ENCODE results near the gene HNF4A. TPM values are rescaled to one million over a fixed set of nuclear protein-coding genes. Genes with fewer than 3 reads are reported as not detected.

The HNF4A gene
- total and polyA plus RNA-seq, 2 donors (not counting 3 experiments of a cell fraction or from before 2014, with no cell fraction given) = not detected

DNA sequence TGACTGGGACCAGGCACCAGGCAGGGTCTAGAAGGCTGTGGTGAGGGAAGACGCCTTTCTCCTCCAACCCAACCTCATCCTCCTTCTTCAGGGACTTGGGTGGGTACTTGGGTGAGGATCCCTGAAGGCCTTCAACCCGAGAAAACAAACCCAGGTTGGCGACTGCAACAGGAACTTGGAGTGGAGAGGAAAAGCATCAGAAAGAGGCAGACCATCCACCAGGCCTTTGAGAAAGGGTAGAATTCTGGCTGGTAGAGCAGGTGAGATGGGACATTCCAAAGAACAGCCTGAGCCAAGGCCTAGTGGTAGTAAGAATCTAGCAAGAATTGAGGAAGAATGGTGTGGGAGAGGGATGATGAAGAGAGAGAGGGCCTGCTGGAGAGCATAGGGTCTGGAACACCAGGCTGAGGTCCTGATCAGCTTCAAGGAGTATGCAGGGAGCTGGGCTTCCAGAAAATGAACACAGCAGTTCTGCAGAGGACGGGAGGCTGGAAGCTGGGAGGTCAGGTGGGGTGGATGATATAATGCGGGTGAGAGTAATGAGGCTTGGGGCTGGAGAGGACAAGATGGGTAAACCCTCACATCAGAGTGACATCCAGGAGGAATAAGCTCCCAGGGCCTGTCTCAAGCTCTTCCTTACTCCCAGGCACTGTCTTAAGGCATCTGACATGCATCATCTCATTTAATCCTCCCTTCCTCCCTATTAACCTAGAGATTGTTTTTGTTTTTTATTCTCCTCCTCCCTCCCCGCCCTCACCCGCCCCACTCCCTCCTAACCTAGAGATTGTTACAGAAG lies 75.0 kb downstream of the HNF4A start:
- DNase-seq (ENCODE audit: low read depth, low spot score) (no peak), FAIRE-seq (no peak)
- peaks cover 2 to 3% of the 10 kb centered on the region in 2 experiments for H3K27me3 ChIP-seq (ENCODE audit: control insufficient read depth in 2 of 2, insufficient read depth in 2 of 2, low read length in 2 of 2)
- no peaks in the 10 kb centered on the region for H3K36me3 ChIP-seq (ENCODE audit: control insufficient read depth in 2 of 2, extremely low read depth in 1 of 2, insufficient read depth in 2 of 2, low read length in 2 of 2)
- BruUV-seq (replicated peaks) = no TSS peak
- no peak overlapping the region for H3K27ac ChIP-seq (ENCODE audit: insufficient read depth, low read depth, low read length)
- POLR2A ChIA-PET = no interaction called here
- no peaks in the 10 kb centered on the region for H3K9me1 ChIP-seq (replicated peaks; ENCODE audit: control insufficient read depth, extremely low read depth, insufficient read depth, low read length)
- H4K20me1 ChIP-seq (replicated peaks; ENCODE audit: control insufficient read depth, extremely low read depth, insufficient read depth, low read length) = no peaks in the 10 kb centered on the region
- H3K4me2 ChIP-seq (ENCODE audit: insufficient read depth, low read length) = no peak overlapping the region
- H3K9ac ChIP-seq (replicated peaks; ENCODE audit: extremely low read depth, insufficient read depth, low read length) = no peak overlapping the region
- no peaks in the 10 kb centered on the region for H3K4me1 ChIP-seq (ENCODE audit: control insufficient read depth, extremely low read depth, insufficient read depth, low read length)
- no peak overlapping the region for H2AFZ ChIP-seq (ENCODE audit: low read depth, low read length)
- no peaks in the 10 kb centered on the region for H3K79me2 ChIP-seq (ENCODE audit: control insufficient read depth, insufficient read depth, low read length)
- TF ChIP-seq JUN (IDR thresholded peaks at IDR 0.05; ENCODE audit: borderline replicate concordance, insufficient read depth, insufficient read length, low read depth) (no peak), GATA2 (IDR thresholded peaks at IDR 0.05; ENCODE audit: insufficient read depth, insufficient read length, low read depth, low read length) (no peak), MYC (IDR thresholded peaks at IDR 0.05; ENCODE audit: low read depth, low read length) (no peak), POLR2AphosphoS5 (IDR thresholded peaks at IDR 0.05; ENCODE audit: insufficient read depth, low read depth, low read length) (no peak)
- TF ChIP-seq, protein P1, sequence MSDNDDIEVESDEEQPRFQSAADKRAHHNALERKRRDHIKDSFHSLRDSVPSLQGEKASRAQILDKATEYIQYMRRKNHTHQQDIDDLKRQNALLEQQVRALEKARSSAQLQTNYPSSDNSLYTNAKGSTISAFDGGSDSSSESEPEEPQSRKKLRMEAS (IDR thresholded peaks at IDR 0.05; ENCODE audit: insufficient read depth, insufficient read length) = no peak
- CTCF ChIA-PET = no interaction called here
- intact Hi-C loops (cut with micrococcal nuclease) (no loop called here), dilution Hi-C loops (cut with MboI; ENCODE audit: extremely low pct_ligation_motif_present, low sequenced_read_pairs) (no loop called here)
- H3K9me3 ChIP-seq (replicated peaks; ENCODE audit: control insufficient read depth, insufficient read depth, low read length) = no peaks in the 10 kb centered on the region
- H3K4me3 ChIP-seq (replicated peaks in 1 of 3; ENCODE audit: insufficient read depth in 1 of 3, low read depth in 1 of 3, low read length in 3 of 3) = no peak overlapping the region

DNA sequence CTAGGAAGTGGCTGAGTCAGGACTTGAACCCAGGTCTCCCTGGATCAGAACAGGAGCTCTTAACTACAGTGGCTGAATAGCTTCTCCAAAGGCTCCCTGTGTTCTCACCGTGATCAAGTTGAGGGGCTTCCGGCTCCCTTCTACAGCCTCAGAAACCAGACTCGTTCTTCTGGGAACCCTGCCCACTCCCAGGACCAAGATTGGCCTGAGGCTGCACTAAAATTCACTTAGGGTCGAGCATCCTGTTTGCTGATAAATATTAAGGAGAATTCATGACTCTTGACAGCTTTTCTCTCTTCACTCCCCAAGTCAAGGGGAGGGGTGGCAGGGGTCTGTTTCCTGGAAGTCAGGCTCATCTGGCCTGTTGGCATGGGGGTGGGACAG lies 75.6 kb downstream of the HNF4A start:
- Histone ChIP-seq H3K36me3 (ENCODE audit: control insufficient read depth in 2 of 2, extremely low read depth in 1 of 2, insufficient read depth in 2 of 2, low read length in 2 of 2) (no peaks in the 10 kb centered on the region), H3K4me3 (replicated peaks in 1 of 3; ENCODE audit: insufficient read depth in 1 of 3, low read depth in 1 of 3, low read length in 3 of 3) (no peak overlapping the region), H3K9ac (replicated peaks; ENCODE audit: extremely low read depth, insufficient read depth, low read length) (no peak overlapping the region), H3K9me1 (replicated peaks; ENCODE audit: control insufficient read depth, extremely low read depth, insufficient read depth, low read length) (no peaks in the 10 kb centered on the region), H3K4me2 (ENCODE audit: insufficient read depth, low read length) (no peak overlapping the region), H4K20me1 (replicated peaks; ENCODE audit: control insufficient read depth, extremely low read depth, insufficient read depth, low read length) (no peaks in the 10 kb centered on the region), H3K4me1 (ENCODE audit: control insufficient read depth, extremely low read depth, insufficient read depth, low read length) (no peaks in the 10 kb centered on the region), H2AFZ (ENCODE audit: low read depth, low read length) (no peak overlapping the region), H3K79me2 (ENCODE audit: control insufficient read depth, insufficient read depth, low read length) (no peaks in the 10 kb centered on the region), H3K9me3 (replicated peaks; ENCODE audit: control insufficient read depth, insufficient read depth, low read length) (no peaks in the 10 kb centered on the region), H3K27me3 (ENCODE audit: control insufficient read depth in 2 of 2, insufficient read depth in 2 of 2, low read length in 2 of 2) (peaks cover 2 to 3% of the 10 kb centered on the region in 2 experiments), H3K27ac (ENCODE audit: insufficient read depth, low read depth, low read length) (no peak overlapping the region)
- intact Hi-C loops (cut with micrococcal nuclease) = no loop called here
- FAIRE-seq (no peak), DNase-seq (ENCODE audit: low read depth, low spot score) (no peak)
- dilution Hi-C loops (cut with MboI; ENCODE audit: extremely low pct_ligation_motif_present, low sequenced_read_pairs) = no loop called here
- POLR2A ChIA-PET = no interaction called here
- no TSS peak for BruUV-seq (replicated peaks)
- CTCF ChIA-PET = no interaction called here
- TF ChIP-seq POLR2AphosphoS5 (IDR thresholded peaks at IDR 0.05; ENCODE audit: insufficient read depth, low read depth, low read length) (no peak), GATA2 (IDR thresholded peaks at IDR 0.05; ENCODE audit: insufficient read depth, insufficient read length, low read depth, low read length) (no peak), POLR2A (IDR thresholded peaks at IDR 0.05; ENCODE audit: low read depth, low read length) (no peak), MYC (IDR thresholded peaks at IDR 0.05; ENCODE audit: low read depth, low read length) (no peak), JUN (IDR thresholded peaks at IDR 0.05; ENCODE audit: borderline replicate concordance, insufficient read depth, insufficient read length, low read depth) (no peak), EZH2 (IDR thresholded peaks at IDR 0.05; ENCODE audit: borderline replicate concordance, low read depth, low read length, severe bottlenecking) (no peak), FOS (IDR thresholded peaks at IDR 0.05; ENCODE audit: borderline replicate concordance, insufficient read depth, low read length) (no peak)
- TF ChIP-seq, protein P1 (IDR thresholded peaks at IDR 0.05; ENCODE audit: insufficient read depth, insufficient read length) = no peak
- TF ChIP-seq, protein P2, sequence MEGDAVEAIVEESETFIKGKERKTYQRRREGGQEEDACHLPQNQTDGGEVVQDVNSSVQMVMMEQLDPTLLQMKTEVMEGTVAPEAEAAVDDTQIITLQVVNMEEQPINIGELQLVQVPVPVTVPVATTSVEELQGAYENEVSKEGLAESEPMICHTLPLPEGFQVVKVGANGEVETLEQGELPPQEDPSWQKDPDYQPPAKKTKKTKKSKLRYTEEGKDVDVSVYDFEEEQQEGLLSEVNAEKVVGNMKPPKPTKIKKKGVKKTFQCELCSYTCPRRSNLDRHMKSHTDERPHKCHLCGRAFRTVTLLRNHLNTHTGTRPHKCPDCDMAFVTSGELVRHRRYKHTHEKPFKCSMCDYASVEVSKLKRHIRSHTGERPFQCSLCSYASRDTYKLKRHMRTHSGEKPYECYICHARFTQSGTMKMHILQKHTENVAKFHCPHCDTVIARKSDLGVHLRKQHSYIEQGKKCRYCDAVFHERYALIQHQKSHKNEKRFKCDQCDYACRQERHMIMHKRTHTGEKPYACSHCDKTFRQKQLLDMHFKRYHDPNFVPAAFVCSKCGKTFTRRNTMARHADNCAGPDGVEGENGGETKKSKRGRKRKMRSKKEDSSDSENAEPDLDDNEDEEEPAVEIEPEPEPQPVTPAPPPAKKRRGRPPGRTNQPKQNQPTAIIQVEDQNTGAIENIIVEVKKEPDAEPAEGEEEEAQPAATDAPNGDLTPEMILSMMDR (IDR thresholded peaks at IDR 0.05; ENCODE audit: extremely low read depth in 1 of 2, insufficient read depth in 1 of 2, low read depth in 1 of 2, low read length in 2 of 2) = no peak
